Lung (tissue), 12 donors: Measurements from ENCODE around the gene FAM171A2. TPM values are rescaled to one million over a fixed set of nuclear protein-coding genes. Genes with fewer than 3 reads are reported as not detected.

Source experiments
- ATAC-seq: fragments of 200-7000 bp; cut with Tn5 transposase; one replicate; pipeline ENCODE4 v1.9.1; 2020; ENCODE audit warnings: moderate number of reproducible peaks; ENCODE audit not compliant: insufficient read depth, low FRiP score
- DNase-seq, 3 donors: peaks; one replicate each; pipeline ENCODE4 v3.0.0-alpha.2; 2013 to 2017
- H3K27ac ChIP-seq, 2 donors: one replicate each; pipeline ENCODE4 v1.5.1; 2013; ENCODE audit warnings: mild to moderate bottlenecking in 2 of 2, moderate library complexity in 2 of 2, control low read depth in 1 of 2, inconsistent platforms in 1 of 2, low read depth in 1 of 2, low read length in 1 of 2
- H3K27me3 ChIP-seq, 3 donors: one replicate each; pipeline ENCODE4 v1.5.1; 2013; ENCODE audit warnings: low read length in 2 of 3; ENCODE audit not compliant: control insufficient read depth in 3 of 3, insufficient read depth in 3 of 3
- H3K36me3 ChIP-seq, 4 donors: one replicate each; pipeline ENCODE4 v1.5.1; 2013; ENCODE audit warnings: low read length in 4 of 4, mild to moderate bottlenecking in 1 of 4, moderate library complexity in 1 of 4; ENCODE audit not compliant: control insufficient read depth in 4 of 4, insufficient read depth in 4 of 4
- H3K4me1 ChIP-seq, 5 donors: one replicate each; pipeline ENCODE4 v1.5.1; 2013; ENCODE audit warnings: low read length in 5 of 5, mild to moderate bottlenecking in 2 of 5, moderate library complexity in 1 of 5; ENCODE audit not compliant: control insufficient read depth in 5 of 5, insufficient read depth in 5 of 5
- H3K4me3 ChIP-seq: one replicate; pipeline ENCODE4 v1.5.1; 2013; ENCODE audit warnings: mild to moderate bottlenecking, control low read depth, moderate library complexity
- H3K9ac ChIP-seq, 2 donors: one replicate each; pipeline ENCODE4 v1.5.1; 2013; ENCODE audit warnings: low read length in 2 of 2, control low read depth in 1 of 2; ENCODE audit not compliant: insufficient read depth in 1 of 2
- H3K9me3 ChIP-seq, 4 donors: one replicate each; pipeline ENCODE4 v1.5.1; 2013; ENCODE audit warnings: low read length in 3 of 4, mild to moderate bottlenecking in 1 of 4, moderate library complexity in 1 of 4; ENCODE audit not compliant: control insufficient read depth in 4 of 4, insufficient read depth in 3 of 4
- CTCF ChIP-seq: IDR thresholded peaks from 2 replicates; pipeline ENCODE4 v1.5.1; 2012; ENCODE audit warnings: mild to moderate bottlenecking; ENCODE audit errors: control extremely low read depth, extremely low read depth
- WGBS, 2 donors: extraction: QIAGEN DNeasy Blood & Tissue Kit; methylation state at CpG; one replicate each; pipeline ENCODE4 v1.1.7; 2013; 5-methylcytosine and 5-hydroxymethylcytosine counted together
- polyA plus RNA-seq, 2 donors: library from polyadenylated mRNA; stranded (reverse); fragments of 200-250 nt; gene quantifications; one replicate each; pipeline ENCODE4 v1.2.1, GENCODE V29; 2013
- total RNA-seq, 2 donors: library from RNA; depleted of rRNA in 1 of 2; stranded (reverse); fragments of >200 nt in 1 of 2; gene quantifications; one replicate each; pipeline ENCODE4 v1.2.1, GENCODE V29; 2014 to 2021
- donor health status: control.
- donor health status: control.
- donor health status: Bipolar disorder and iron deficiency.
- donor health status: healthy.
- donor health status: DM: yes; HTN: yes; CAD: no.

FAM171A2 gene
- total and polyA plus RNA-seq, 4 donors: 0.47 to 8.0 (median 0.80) TPM

- ATAC-seq (no peak), DNase-seq (no peak)
- no peak overlapping the region for H3K9ac ChIP-seq
- TF ChIP-seq CTCF: no peak
- H3K27ac ChIP-seq: no peak overlapping the region
- no peaks in the 10 kb centered on the region for H3K9me3 ChIP-seq
- peaks cover 14 to 36% (median 25%) of the 10 kb centered on the region in 4 donors for H3K36me3 ChIP-seq
- no peaks in the 10 kb centered on the region for H3K27me3 ChIP-seq
- no peaks in the 10 kb centered on the region for H3K4me1 ChIP-seq
- 92 to 98% methylated on average over 5 of the region's 5 CpGs for WGBS, 2 donors
- H3K4me3 ChIP-seq: no peak overlapping the region
Observed at GRCh38 chr17:44402564-44403172, 39.0 kb upstream of the FAM171A2 start.

GRCh38 chr17:44400226-44400847 is 36.7 kb upstream of the FAM171A2 start:
- no peak overlapping the region for H3K9ac ChIP-seq
- ATAC-seq (no peak), DNase-seq (peak in 2 of 3 donors; percentile 13 to 34)
- WGBS, 2 donors: 92 to 96% methylated on average over 3 of the region's 3 CpGs
- H3K4me1 ChIP-seq: no peaks in the 10 kb centered on the region
- no peak for TF ChIP-seq CTCF
- H3K4me3 ChIP-seq: no peak overlapping the region
- H3K27me3 ChIP-seq: no peaks in the 10 kb centered on the region
- H3K9me3 ChIP-seq: no peaks in the 10 kb centered on the region
- no peak overlapping the region for H3K27ac ChIP-seq
- H3K36me3 ChIP-seq: peaks cover 14 to 41% (median 33%) of the 10 kb centered on the region in 4 donors

GRCh38 chr17:44398692-44399691 is 35.3 kb upstream of the FAM171A2 start:
- Histone ChIP-seq H3K27me3 (no peaks in the 10 kb centered on the region), H3K9me3 (no peaks in the 10 kb centered on the region), H3K27ac (no peak overlapping the region), H3K4me1 (no peaks in the 10 kb centered on the region), H3K36me3 (peaks cover 14 to 41% (median 29%) of the 10 kb centered on the region in 4 donors), H3K9ac (no peak overlapping the region), H3K4me3 (no peak overlapping the region)
- 97 to 99% methylated on average over 41 of the region's 41 CpGs for WGBS, 2 donors
- ATAC-seq: no peak
- no peak for DNase-seq
- no peak for TF ChIP-seq CTCF
